NCI-H1436 (cell line): ENCODE measurements around the gene SRPK2.
"Not testable (repeated sequence)": the region's sequence is repeated elsewhere in the genome, so short reads cannot be mapped to it uniquely, and the experiment has no call there.

Source experiments
- DNase-seq: peaks from one replicate; lab custom pipeline; 2025; lab: John Stamatoyannopoulos, UW

SRPK2 gene

DNA sequence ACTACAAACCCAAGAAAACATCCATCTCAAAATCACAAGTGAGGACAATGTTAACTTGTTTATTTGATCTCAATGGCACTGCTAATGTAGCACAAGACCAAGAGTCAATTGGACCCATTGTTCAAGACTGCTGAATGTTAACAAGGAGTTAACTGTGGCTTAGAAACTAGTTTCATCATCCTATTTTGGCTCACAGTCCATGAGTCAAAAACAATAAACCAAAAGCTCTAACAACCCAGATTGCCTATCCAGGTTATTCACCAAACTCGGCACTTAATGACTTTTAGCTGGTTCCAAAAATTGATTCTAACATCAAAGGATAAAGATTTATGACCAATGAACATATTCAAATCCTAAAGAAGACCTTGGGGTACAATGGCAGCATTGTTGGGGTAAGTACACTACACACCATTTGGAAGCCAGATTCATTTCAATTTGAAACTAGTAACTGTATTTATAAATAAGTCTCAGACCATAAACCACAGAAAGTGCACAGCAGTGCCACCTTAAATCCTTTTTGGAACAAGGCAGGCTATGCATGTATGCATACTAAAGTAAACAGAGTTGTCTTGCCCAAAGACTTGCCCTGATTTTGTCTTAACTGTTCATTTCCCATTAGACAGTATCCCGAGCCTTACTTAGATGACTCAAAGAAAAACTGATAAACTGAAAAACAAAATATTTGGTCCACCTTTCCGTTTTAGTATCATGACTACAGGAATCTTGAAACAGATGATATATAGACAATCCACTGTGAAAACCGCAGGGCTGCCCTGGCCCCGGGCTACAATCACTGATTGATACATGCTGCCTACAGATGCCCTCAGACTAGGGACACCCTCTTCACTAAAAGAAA lies 84.5 kb downstream of the SRPK2 start:
- no peak for DNase-seq

DNA sequence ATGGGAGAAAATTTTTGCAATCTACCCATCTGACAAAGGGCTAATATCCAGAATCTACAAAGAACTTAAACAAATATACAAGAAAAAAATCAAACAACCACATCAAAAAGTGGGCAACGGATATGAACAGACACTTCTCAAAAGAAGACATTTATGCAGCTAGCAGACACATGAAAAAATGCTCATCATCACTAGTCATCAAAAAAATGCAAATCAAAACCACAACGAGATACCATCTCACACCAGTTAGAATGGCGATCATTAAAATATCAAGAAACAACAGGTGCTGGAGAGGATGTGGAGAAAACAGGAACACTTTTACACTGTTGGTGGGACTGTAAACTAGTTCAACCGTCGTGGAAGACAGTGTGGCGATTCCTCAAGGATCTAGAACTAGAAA lies 88.1 kb downstream of the SRPK2 start:
- not testable (repeated sequence) for DNase-seq

DNA sequence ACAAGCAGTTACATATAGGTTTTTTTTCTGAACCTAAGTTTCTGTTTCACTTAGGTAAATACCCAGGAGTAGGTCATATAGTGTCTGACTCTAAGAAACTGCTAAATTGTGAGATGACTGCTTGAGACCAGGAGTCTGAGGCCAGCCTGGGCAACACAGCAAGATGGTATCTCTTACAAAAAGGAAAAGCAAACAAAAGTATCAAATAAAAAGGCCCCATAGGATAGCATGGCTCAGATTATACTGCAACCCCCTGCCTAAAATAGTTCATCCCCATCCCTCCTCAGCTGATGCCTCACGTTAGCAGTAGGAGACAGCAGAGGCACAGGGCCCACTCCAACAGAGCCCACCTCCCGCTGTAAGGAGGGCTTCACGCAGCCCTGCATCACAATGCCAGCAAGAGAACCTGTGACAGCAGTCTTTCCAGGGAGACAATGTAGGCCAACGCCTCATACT lies 90.3 kb downstream of the SRPK2 start:
- DNase-seq, result no peak

DNA sequence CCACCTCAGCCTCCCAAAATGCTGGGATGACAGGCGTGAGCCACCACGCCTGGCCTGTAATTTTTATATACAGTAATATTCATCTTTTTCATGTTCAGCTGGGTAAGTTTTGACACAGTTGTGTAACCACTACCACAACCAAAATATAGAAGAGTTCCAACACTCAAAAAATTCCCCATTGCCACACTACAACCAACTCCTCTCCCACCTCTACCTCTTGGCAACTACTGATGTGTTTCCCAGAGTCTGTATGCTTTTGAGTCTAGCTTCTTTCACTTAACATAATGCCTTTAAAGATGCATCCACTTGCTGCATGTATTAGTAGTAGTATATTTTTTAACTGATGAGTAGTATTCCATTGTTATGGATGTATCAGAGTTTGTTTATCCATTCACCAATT lies 90.7 kb downstream of the SRPK2 start:
- no peak for DNase-seq

DNA sequence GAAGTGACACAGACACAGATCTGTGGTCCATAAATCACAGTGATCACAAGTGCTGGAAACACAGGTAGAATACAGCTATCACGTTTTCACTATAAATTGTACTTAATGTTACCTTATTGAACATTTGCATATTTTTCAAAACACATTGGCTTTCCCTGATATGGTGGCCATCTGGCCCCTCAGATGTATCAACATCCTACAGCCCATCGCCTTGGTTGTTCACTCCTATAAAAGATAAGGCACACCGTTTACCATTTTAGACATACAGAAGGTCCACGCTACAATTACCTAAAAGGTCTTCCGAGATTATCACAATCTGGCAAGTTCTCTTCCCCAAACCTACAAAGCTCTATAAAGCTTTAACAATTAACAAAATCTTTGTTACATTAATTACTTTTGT lies 91.4 kb downstream of the SRPK2 start:
- DNase-seq, result no peak

DNA sequence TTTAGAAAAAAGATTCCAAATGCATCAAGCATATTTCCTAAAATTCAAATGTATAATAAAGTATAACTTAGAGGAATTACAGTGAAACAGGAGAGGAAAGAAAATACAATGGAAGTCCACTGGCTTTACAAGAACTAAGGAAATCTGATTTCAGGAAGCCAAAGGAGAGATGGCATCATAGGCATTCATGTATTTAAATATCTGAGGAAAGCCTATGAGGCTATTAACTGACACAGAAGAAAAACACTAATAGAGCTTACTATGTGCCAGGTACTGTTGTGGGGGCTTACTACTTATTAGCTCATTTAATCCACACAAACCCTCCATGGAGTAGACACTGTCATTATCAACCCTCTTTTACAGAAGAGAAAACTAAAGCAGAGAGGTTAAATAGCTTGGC lies 92.2 kb downstream of the SRPK2 start:
- no peak for DNase-seq

DNA sequence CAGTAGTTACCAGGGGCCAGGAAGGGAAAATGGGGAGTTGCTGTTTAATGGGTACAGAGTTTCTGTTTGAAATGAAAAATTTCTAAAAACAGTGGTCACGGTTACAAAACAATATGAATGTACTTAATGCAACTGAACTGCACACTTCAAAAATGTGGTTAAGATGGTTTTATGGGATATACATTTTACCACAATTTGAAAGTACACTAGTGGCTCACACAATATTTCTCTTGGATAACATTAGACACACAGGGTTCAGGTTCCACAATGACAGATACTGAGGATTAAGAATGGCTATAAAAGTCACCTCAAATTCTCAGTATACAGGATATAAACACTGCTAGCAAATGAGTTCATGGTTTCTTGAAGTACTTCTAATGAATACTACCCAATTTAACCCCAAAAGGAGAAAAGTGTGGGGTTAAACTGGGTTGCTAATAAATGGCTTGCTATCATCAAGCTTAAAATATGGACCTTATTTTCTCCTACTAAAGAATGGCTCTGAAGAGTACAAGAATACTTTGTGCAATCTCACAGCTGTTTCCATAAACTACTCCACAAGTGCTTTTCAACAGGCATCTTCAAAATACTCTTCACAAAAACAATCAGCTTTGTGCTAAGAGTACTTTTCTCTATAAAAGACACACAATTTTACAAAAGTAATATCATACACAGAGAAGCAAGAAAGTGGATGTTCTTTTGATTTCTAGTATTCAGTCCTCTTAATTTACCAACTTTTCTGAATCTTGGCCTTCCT lies 92.9 kb downstream of the SRPK2 start:
- no peak for DNase-seq

DNA sequence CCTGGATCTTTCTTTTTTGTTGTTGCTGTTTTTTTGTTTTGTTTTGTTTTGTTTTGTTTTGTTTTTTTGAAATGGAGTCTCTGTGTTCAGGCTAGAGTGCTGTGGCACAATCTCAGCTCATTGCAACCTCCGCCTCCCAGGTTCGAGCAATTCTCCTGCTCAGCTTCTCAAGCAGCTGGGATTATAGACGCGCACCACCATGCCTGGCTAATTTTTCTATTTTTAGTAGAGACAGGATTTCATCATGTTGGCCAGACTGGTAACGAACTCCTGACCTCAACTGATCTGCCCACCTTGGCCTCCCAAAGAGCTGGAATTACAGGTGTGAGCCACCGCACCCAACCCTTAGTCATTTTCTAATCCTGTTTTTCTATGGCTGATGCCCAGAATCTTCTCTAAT lies 94.2 kb downstream of the SRPK2 start:
- not testable (repeated sequence) for DNase-seq

DNA sequence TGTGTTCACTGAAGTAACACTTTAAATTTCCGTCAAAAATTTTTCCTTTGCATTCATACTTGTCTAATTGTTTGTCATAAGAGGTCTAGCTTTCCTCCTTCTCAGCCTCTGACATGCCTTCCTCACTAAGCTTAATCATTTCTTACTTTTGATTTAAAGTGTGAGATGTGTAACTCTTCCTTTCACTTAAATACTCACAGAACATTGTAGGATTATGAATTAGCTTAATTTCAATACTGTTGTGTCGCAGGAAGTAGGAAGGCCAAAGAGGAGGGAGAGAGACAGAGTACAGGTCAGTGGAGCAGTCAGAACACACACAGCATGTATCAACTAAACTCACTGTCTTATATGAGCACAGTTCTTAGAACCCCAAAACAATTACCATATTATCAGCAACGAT lies 99.0 kb downstream of the SRPK2 start:
- DNase-seq, result no peak

DNA sequence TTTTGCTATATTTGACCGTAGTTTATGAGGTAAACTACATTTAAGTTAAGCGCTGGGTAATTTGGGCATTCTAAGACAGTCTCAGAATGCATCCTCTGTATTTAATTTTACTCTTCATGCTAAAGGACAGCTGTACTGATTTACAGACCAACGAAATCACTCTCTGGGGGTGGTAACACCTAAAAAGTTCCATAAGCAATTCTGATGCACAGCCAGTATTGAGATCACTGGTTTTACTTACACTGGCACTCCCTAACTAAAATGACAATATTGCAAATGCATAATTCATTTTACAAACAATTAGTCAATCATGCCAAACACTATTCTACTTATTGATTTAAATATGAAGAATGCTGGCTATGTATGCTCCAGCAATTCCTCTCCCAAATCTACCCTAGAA lies 102.3 kb downstream of the SRPK2 start:
- DNase-seq, result no peak

DNA sequence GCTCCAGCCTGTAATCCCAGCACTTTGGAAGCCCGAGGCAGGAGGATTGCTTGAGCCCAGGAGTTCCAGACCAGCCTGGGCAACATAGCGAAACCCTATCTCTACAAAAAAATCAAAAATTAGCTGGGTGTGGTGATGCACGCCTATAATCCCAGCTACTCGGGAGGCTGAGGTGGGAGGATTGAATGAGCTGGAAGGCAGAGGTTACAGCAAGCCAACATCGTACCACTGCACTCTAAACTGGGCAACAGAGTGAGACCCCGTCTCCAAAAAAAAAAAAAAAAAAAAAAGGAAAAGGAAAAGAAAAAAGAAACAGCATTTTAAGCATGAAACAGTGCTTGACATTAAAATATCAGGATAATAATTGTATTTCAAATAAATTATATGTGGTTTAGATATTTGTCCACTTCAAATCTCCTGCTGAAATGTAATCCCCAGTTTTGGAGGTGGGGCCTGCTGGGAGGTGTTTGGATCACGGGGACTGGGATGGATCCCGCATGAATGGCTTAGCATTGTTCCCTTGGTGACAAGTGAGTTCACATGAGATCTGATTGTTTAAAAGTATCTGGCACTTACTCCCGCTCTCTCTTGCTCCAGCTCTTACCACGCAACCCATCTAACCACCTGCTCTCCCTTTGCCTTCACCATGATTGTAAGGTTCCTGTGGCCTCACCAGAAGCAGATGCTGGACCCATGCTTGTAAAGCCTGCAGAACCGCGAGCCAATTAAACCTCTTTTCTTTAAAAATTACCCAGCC lies 103.4 kb downstream of the SRPK2 start:
- no peak for DNase-seq

DNA sequence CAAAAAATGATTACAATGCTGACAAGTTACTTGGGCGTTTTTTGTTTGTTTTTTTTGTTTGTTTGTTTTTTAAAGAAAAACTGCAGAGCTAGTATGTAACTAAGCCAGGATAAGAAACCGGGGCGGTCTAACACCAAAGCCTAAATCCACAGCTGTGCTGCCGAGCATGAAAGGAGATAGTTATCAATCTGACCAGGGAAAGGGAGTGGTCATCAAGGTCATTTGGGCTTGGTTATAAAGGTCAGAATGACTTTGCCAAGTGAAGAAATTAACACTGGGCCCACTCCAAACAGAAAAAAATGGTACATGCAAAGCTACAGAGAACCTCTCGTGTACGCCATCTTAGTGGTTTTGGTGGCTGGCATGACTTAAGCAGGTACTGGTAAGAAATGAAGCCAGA lies 104.7 kb downstream of the SRPK2 start:
- DNase-seq, result no peak

DNA sequence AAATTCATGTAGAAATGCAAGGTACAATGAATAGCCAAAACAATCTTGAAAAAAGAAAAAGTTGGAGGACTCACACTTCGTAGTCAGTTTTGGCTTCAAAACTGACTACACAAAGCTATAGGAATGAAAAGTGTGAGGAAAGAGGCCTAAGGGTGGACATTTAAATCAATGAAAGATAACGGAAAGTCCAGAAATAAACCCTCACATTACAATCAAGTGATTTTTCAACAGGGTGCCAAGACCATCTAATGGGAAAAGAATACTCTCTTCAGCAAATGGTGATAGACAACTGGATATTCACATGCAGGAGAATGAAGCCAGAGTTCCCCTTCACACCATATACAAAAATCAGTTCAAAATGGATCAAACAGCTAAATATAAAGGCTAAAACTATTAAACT lies 106.8 kb downstream of the SRPK2 start:
- DNase-seq, result no peak

DNA sequence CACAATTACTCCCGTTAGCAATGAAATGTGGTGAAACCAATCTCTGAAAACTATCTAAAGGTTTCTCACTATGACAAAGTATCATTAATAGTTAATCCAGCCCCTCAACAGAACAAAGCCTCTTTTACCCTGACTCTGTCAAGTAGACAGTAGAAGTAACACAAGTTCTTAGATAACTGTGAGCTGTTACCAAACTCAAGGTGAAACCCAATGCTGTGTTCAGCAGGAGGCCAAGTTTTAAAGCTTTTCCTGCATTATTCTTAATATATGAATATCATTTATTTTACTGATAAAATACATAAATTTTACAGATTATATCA lies 109.1 kb downstream of the SRPK2 start:
- DNase-seq, result no peak

DNA sequence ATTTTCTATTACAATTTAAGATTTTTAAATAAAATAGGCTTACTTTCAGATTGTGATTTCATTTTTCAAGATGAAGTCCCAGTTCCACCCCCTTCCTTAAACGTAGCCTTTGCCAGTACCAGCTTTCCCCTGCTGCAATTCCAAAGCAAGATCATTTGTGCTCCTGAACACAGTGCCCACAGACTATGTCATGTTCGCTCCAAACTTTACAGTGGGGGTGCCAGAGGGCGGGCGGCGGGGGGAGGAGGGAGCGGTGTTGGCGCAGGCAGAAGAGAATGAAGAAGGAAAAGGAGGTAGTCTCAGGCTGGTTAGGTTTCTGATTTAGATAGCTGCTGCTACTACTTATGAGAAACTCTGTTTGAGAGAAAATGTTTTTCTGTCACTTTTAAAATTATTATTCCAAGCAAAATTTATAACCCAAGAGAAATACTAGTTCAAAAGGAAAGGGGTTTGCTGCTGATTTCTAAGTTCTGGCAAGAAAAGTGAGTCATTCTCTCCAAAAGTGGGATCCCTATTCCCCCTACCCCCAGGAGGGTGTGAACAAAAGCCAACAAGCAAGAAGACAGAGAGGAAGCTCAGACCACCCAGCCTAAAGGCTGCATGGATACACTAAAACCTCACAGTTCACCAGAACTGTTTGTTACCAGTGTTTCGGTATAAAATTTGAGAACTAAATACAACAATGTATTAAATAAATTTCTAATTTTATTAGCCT lies 109.6 kb downstream of the SRPK2 start:
- DNase-seq, result no peak

DNA sequence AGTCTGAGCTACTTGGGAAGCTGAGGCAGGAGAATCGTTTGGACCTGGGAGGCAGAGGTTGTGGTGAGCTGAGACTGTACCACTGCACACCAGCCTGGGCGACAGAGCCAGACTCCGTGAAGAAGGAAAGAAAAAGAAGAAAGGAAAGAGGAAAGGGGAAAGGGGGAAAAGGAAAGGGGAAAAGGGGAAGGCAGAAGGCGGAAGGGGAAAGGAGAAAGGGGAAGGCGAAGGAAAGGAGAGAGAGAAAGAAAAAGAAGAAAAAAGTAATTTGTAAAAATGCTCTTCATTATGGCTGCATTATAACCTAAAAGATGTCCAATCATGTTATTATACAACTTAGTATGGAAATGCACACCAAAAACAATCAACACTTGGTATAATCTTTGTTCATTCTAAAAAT lies 110.2 kb downstream of the SRPK2 start:
- no peak for DNase-seq

DNA sequence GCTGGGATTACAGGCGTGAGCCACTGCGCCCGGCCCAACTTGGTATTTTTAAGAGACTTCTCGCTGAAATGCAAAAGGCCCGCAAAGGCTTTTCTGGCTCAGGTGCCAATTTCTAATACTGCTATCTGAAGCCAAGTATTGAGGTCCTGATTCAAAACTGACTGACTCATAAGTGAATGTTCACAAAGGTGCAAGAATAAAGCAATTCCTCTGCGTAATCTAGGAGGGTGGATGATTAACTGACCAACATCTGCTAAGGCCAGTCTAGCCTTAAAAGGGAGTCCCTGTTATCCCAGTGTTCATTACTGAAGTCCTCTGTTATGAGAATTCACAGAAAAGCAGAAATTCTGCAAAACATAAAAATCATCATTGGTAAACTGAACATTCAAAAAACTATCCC lies 111.4 kb downstream of the SRPK2 start:
- DNase-seq, result no peak

DNA sequence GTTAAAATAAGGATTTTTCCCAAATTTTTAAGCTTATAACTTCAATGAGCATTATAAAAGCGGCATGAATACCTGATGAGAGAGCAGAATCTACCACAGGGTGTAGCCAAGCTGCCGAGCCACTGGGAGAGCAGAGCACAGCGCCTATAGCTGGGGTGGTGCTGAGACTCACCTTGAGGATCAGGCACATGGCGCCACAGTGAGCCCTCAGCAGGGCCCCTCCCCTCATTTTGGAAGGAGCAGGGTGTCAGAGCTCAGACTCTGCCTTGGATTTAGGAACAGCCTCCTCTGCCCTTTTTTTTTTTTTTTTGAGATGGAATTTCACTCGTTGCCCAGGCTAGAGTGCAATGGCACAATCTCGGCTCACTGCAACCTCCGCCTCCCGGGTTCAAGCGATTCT lies 118.6 kb downstream of the SRPK2 start:
- DNase-seq, result no peak

DNA sequence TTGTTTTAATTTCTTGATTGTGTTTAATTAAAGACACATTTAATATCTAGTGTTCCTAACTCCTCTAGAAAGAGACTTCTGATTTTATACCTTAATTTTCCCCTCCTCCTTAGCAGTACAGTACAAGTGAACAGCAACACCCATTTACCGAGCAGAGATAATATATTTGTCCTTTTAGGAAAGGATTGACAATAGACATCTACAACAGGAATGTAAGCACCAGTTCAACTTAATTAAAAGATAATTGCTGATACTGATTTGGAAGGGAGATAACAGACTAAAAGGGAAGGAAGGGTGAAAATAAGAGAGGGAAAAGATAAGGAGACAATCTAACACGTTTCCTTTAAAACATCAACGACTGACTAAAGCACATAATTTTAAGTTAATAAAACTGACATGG lies 119.3 kb downstream of the SRPK2 start:
- DNase-seq, result no peak

DNA sequence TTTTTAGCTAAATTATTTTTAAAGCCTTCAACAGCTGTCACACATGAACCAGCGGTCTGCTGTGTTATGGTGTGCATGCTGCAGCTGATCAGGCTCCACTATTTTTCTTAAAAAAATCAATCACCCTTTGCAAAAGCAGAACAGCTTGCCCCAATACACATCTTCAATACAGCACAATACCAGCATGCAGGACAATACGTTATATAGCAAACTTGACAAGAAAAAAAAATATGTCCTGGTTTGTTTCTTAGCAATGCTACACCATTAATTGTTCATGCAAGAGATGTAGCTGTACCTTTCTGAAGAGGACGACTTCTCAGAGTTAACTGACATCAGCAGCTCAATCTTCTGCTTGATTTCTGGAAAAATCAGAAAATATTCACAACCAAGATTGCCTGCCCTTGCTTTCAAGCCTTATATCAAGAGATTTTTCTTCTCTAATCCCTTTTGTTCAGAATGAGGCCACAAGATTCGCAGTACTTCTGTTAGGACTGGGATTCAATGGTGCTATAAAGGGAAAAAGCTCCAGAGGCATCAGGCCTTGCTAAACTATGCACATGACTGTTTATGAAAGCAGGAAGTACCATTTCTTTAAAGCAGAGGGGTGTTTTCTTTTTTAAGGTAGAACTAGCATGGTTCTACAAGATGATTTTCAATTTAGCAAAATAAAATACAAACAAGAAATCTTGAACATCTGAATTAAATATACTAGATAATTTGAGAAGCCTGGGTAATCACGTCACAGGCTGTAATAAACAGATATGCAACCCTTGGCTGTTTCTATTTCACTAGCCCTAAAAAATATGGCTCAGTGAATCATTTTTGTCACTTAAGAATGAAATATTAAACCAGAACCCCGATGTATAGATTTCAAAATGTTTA lies 120.0 kb downstream of the SRPK2 start:
- no peak for DNase-seq

DNA sequence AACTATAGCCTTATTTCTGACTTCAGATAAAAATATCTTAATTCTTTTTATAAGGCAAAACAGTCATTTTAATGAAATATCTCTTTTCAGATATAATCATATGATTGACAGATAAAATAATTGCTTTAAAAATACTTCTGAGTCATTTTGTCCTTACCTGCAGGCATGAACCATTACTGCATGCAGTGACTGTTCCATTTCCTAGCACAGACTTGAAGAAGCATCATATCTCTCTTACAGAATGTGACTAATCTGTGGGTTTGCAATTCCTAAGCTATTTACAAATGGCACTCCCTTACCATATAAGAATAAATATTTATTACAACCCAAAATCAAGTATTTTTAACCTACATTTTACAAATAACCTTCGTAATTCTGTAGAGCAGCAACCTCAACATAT lies 120.7 kb downstream of the SRPK2 start:
- no peak for DNase-seq
